ENCODE results near the gene SLC16A12. TPM values are rescaled to one million over a fixed set of nuclear protein-coding genes. Genes with fewer than 3 reads are reported as not detected.

Gene SLC16A12
- total and polyA plus RNA-seq, 10 of the 15 experiments (the other 5 are each of a cell fraction or from before 2014, with no cell fraction given), result not detected

GRCh38 chr10:89534826-89535166 is 598 bp downstream of the SLC16A12 start:
- no peaks in the 10 kb centered on the region for H3K4me1 ChIP-seq (ENCODE audit: control insufficient read depth, insufficient read depth, low read length)
- H3K36me3 ChIP-seq (ENCODE audit: control insufficient read depth in 2 of 2, insufficient read depth in 2 of 2, low read length in 1 of 2), result no peaks in the 10 kb centered on the region
- H3K9ac ChIP-seq (ENCODE audit: control insufficient read depth, insufficient read depth, low read length), result no peak overlapping the region
- RAD21 ChIA-PET (ENCODE audit: unreplicated experiment), result no interaction called here
- ATAC-seq, result no peak
- no peak overlapping the region for H3K4me3 ChIP-seq
- SMC1A ChIA-PET (ENCODE audit: uncharacterized antibody, unreplicated experiment), result no interaction called here
- H3K9me3 ChIP-seq (replicated peaks; ENCODE audit: control insufficient read depth, insufficient read depth, low read length), result no peaks in the 10 kb centered on the region
- TF ChIP-seq CBX3 (IDR thresholded peaks at IDR 0.05; ENCODE audit: borderline replicate concordance, low read depth), result no peak
- CTCF ChIA-PET, result interaction anchor here (0.6 kb wide), 1 partner anchor 126 kb away, joined by 4 read pairs; no protein-coding TSS in a partner anchor
- H3K79me2 ChIP-seq (ENCODE audit: control insufficient read depth, insufficient read depth, low read length), result no peaks in the 10 kb centered on the region
- WGBS (ENCODE audit: insufficient coverage, insufficient replicate concordance, low lambda C conversion rate, missing lambda C conversion rate), result 27% methylated on average over 8 of the region's 8 CpGs
- no peak for FAIRE-seq
- intact Hi-C loops (cut with micrococcal nuclease; ENCODE audit: unreplicated experiment), result no loop called here
- no peak for DNase-seq (ENCODE audit: low read depth, low spot score)
- no TSS peak for BruUV-seq (replicated peaks)
- no peak overlapping the region for H2AFZ ChIP-seq (ENCODE audit: control insufficient read depth, low read depth, low read length)
- in situ Hi-C loops (cut with MboI), result no loop called here
- no peak overlapping the region for H3K27ac ChIP-seq (ENCODE audit: control insufficient read depth, insufficient read depth)
- H3K27me3 ChIP-seq (replicated peaks in 1 of 2; ENCODE audit: control insufficient read depth in 2 of 2, insufficient read depth in 2 of 2, low read length in 1 of 2), result peaks cover 6 to 10% of the 10 kb centered on the region in 2 experiments; a peak in 3 of 4 replicates
- no peaks in the 10 kb centered on the region for H4K20me1 ChIP-seq (ENCODE audit: control insufficient read depth, insufficient read depth)
- POLR2A ChIA-PET, result no interaction called here
- H3K4me2 ChIP-seq (ENCODE audit: control insufficient read depth, insufficient read depth), result no peak overlapping the region

- ChIA-PET POLR2A (no interaction called here), SMC1A (ENCODE audit: uncharacterized antibody, unreplicated experiment) (interaction anchor here (0.6 kb wide), 1 partner anchor 12 kb away, joined by 3 read pairs; no protein-coding TSS in a partner anchor), RAD21 (ENCODE audit: unreplicated experiment) (no interaction called here), CTCF (interaction anchor here (0.6 kb wide), 1 partner anchor 9 kb away, joined by 3 read pairs; no protein-coding TSS in a partner anchor)
- 45% methylated on average over 3 of the region's 3 CpGs for WGBS (ENCODE audit: insufficient coverage, insufficient replicate concordance, low lambda C conversion rate, missing lambda C conversion rate)
- Histone ChIP-seq H4K20me1 (ENCODE audit: control insufficient read depth, insufficient read depth) (no peaks in the 10 kb centered on the region), H3K9ac (ENCODE audit: control insufficient read depth, insufficient read depth, low read length) (no peak overlapping the region), H2AFZ (ENCODE audit: control insufficient read depth, low read depth, low read length) (no peak overlapping the region), H3K4me1 (ENCODE audit: control insufficient read depth, insufficient read depth, low read length) (no peaks in the 10 kb centered on the region), H3K79me2 (ENCODE audit: control insufficient read depth, insufficient read depth, low read length) (no peaks in the 10 kb centered on the region), H3K9me3 (replicated peaks; ENCODE audit: control insufficient read depth, insufficient read depth, low read length) (no peaks in the 10 kb centered on the region), H3K36me3 (ENCODE audit: control insufficient read depth in 2 of 2, insufficient read depth in 2 of 2, low read length in 1 of 2) (no peaks in the 10 kb centered on the region), H3K27ac (ENCODE audit: control insufficient read depth, insufficient read depth) (no peak overlapping the region), H3K27me3 (replicated peaks in 1 of 2; ENCODE audit: control insufficient read depth in 2 of 2, insufficient read depth in 2 of 2, low read length in 1 of 2) (peaks cover 6 to 10% of the 10 kb centered on the region in 2 experiments; a peak in 3 of 4 replicates), H3K4me3 (no peak overlapping the region), H3K4me2 (ENCODE audit: control insufficient read depth, insufficient read depth) (no peak overlapping the region)
- FAIRE-seq, result no peak
- no peak for TF ChIP-seq SMAD1 (IDR thresholded peaks at IDR 0.05; ENCODE audit: low read depth, partially characterized antibody)
- no peak for TF ChIP-seq IKZF1 (conservative IDR thresholded peaks at IDR 0.05)
- no peak for TF ChIP-seq BCLAF1 (IDR thresholded peaks at IDR 0.05)
- no peak for TF ChIP-seq SPI1 (IDR thresholded peaks at IDR 0.05; ENCODE audit: borderline replicate concordance, insufficient read depth, low read depth, low read length)
- intact Hi-C loops (cut with micrococcal nuclease; ENCODE audit: unreplicated experiment) (no loop called here), in situ Hi-C loops (cut with MboI) (no loop called here)
- ATAC-seq, result no peak
- BruUV-seq (replicated peaks), result no TSS peak
- no peak for DNase-seq (ENCODE audit: low read depth, low spot score)
Measured at GRCh38 chr10:89532476-89532875, 2.9 kb downstream of the SLC16A12 start.
